HepG2 (cell line): ENCODE measurements around the gene TEX26. TPM values are rescaled to one million over a fixed set of nuclear protein-coding genes. Genes with fewer than 3 reads are reported as not detected.

Source experiments
- ATAC-seq: fragments of 200-7000 bp; cut with Tn5 transposase; 3 replicates; pipeline ENCODE4 v1.9.1; 2020; ENCODE audit warnings: mild to moderate bottlenecking, moderate library complexity
- BruUV-seq: library from RNA; stranded (reverse); fragments of 400-500 nt; replicated peaks from 2 replicates; lab custom pipeline; 2021; lab: Mats Ljungman, UMichigan
- CTCF ChIA-PET: fragments of 300-600 bp; formaldehyde crosslinking; extraction: SDS; loops from one replicate; lab custom pipeline; 2021; ENCODE audit warnings: low total read pairs, inconsistent platforms, low intra/inter-chr PET ratio; lab: Yijun Ruan, JAX
- POLR2A ChIA-PET: fragments of 350-600 bp; sonication (Branson Sonifier 250); formaldehyde crosslinking; loops from one replicate; lab custom pipeline; 2020; ENCODE audit warnings: antibody characterized with exemption, inconsistent platforms; lab: Yijun Ruan, JAX
- DNase-seq: peaks from one replicate; pipeline ENCODE4 v3.0.0-alpha.2; 2015; ENCODE audit warnings: low spot score
- FAIRE-seq: peaks from 3 replicates; lab custom pipeline; 2011; peaks lifted over from hg19 to GRCh38; lab: Jason Lieb, UNC
- H2AFZ ChIP-seq: one replicate; pipeline ENCODE4 v1.6.1; 2011; ENCODE audit warnings: low read length, inconsistent platforms
- H3K27ac ChIP-seq: fragments of 300-600 bp; 3 replicates; pipeline ENCODE4 v1.8.0; 2011; ENCODE audit warnings: mixed run types, mild to moderate bottlenecking, mixed read lengths, low read length, inconsistent platforms; ENCODE audit not compliant: insufficient read depth; ENCODE audit errors: extremely low read length
- H3K27me3 ChIP-seq, 2 experiments: fragments of 200-600 bp in 1 of 2; 2 replicates in 1 of 2; 3 replicates in 1 of 2; pipeline versions ENCODE4 v1.6.0 to v1.8.0; 2011; ENCODE audit warnings: low read length in 2 of 2, mild to moderate bottlenecking in 2 of 2, moderate library complexity in 2 of 2, inconsistent platforms in 1 of 2; ENCODE audit not compliant: insufficient read depth in 2 of 2, control insufficient read depth in 1 of 2
- H3K36me3 ChIP-seq, 2 experiments: fragments of 200-600 bp in 1 of 2; replicated peaks in 1 of 2; 2 replicates in 1 of 2; 3 replicates in 1 of 2; pipeline versions ENCODE4 v1.5.1 to v1.8.0; 2011; ENCODE audit warnings: low read length in 2 of 2, inconsistent platforms in 1 of 2; ENCODE audit not compliant: insufficient read depth in 2 of 2, control insufficient read depth in 1 of 2
- H3K4me1 ChIP-seq: 2 replicates; pipeline ENCODE4 v1.5.1; 2012; ENCODE audit warnings: low read length, inconsistent platforms; ENCODE audit not compliant: insufficient read depth
- H3K4me2 ChIP-seq: 2 replicates; pipeline ENCODE4 v1.6.0; 2011; ENCODE audit warnings: low read depth, low read length, inconsistent platforms
- H3K4me3 ChIP-seq, 3 experiments: fragments of 200-600 bp in 1 of 3; sonication (generic), shearing (Covaris generic) in 1 of 3; replicated peaks in 1 of 3; 2 replicates each; pipeline ENCODE4 v1.5.1; 2011 to 2016; ENCODE audit warnings: low read length in 3 of 3, inconsistent platforms in 2 of 3, low read depth in 2 of 3, mild to moderate bottlenecking in 2 of 3, control low read depth in 1 of 3, mixed read lengths in 1 of 3; ENCODE audit not compliant: insufficient read depth in 1 of 3
- H3K79me2 ChIP-seq: one replicate; pipeline ENCODE4 v1.6.1; 2011; ENCODE audit warnings: low read length, inconsistent platforms; ENCODE audit not compliant: insufficient read depth
- H3K9ac ChIP-seq: 2 replicates; pipeline ENCODE4 v1.6.0; 2011; ENCODE audit warnings: mild to moderate bottlenecking, low read depth, low read length, inconsistent platforms; ENCODE audit not compliant: insufficient read depth
- H3K9me3 ChIP-seq: 2 replicates; pipeline ENCODE4 v1.5.1; 2012; ENCODE audit warnings: mild to moderate bottlenecking, low read length
- H4K20me1 ChIP-seq: 2 replicates; pipeline ENCODE4 v1.6.0; 2011; ENCODE audit warnings: inconsistent platforms, mild to moderate bottlenecking, low read length, moderate library complexity; ENCODE audit not compliant: insufficient read depth
- CHCHD3 ChIP-seq: sonication (generic); formaldehyde crosslinking; IDR thresholded peaks from 2 replicates; pipeline ENCODE4 v1.8.0; 2022; ENCODE audit warnings: mild to moderate bottlenecking, missing genetic modification reagents, moderate library complexity
- DNMT3B ChIP-seq: conservative IDR thresholded peaks from 2 replicates; pipeline ENCODE4 v1.6.1; 2016; ENCODE audit warnings: missing biosample characterization, control low read depth
- SMAD1 ChIP-seq: sonication (generic); formaldehyde crosslinking; IDR thresholded peaks from 2 replicates; pipeline ENCODE4 v1.4.0; 2020; ENCODE audit warnings: missing genetic modification reagents, low read depth, mild to moderate bottlenecking, borderline replicate concordance
- XBP1 ChIP-seq: sonication (generic); formaldehyde crosslinking; IDR thresholded peaks from 2 replicates; pipeline ENCODE4 v1.5.0; 2020; ENCODE audit warnings: missing genetic modification reagents
- ZMAT3 ChIP-seq: sonication (generic); formaldehyde crosslinking; conservative IDR thresholded peaks from 2 replicates; pipeline ENCODE4 v1.7.0; 2021; ENCODE audit warnings: missing genetic modification reagents
- ZNF101 ChIP-seq: sonication (generic); formaldehyde crosslinking; IDR thresholded peaks from 2 replicates; pipeline ENCODE4 v1.4.0; 2020; ENCODE audit warnings: mild to moderate bottlenecking, low read depth, missing genetic modification reagents, borderline replicate concordance
- ZNF235 ChIP-seq: sonication (generic); formaldehyde crosslinking; IDR thresholded peaks from 2 replicates; pipeline ENCODE4 v1.8.1; 2023; ENCODE audit warnings: mild to moderate bottlenecking, missing genetic modification reagents, borderline replicate concordance
- ZNF280B ChIP-seq: sonication (generic); formaldehyde crosslinking; IDR thresholded peaks from 2 replicates; pipeline ENCODE4 v1.5.0; 2020; ENCODE audit warnings: missing genetic modification reagents, mild to moderate bottlenecking, borderline replicate concordance
- ZNF775 ChIP-seq: sonication (generic); formaldehyde crosslinking; IDR thresholded peaks from 2 replicates; pipeline ENCODE4 v1.4.0; 2020; ENCODE audit warnings: missing genetic modification reagents, mild to moderate bottlenecking, moderate library complexity, borderline replicate concordance
- WGBS: methylation state at CpG from one replicate; pipeline ENCODE4 v1.1.6; 2017; ENCODE audit warnings: low lambda C conversion rate; 5-methylcytosine and 5-hydroxymethylcytosine counted together
- in situ Hi-C: cut with HindIII; loops from 2 replicates; pipeline ENCODE4 v1.10.0; 2017; ENCODE audit warnings: low pct_unique_long_range_greater_than_20kb; ENCODE audit not compliant: extremely low pct_ligation_motif_present
- intact Hi-C: fragments of 100-400 bp; cut with micrococcal nuclease; formaldehyde crosslinking; loops from one replicate; pipeline ENCODE4 v1.10.0; 2022; ENCODE audit not compliant: unreplicated experiment
- polyA plus RNA-seq, 8 experiments: library from polyadenylated mRNA; depleted of rRNA in 3 of 8; stranded (reverse) in 7 of 8; unstranded in 1 of 8; fragments of >200 nt; fragmentation: Illumina TruSeq in 4 of 8; extraction: Trizol in 4 of 8; gene quantifications; 2 replicates each; pipeline versions ENCODE4 v1.2.1 to v1.2.3, GENCODE V29; 2011 to 2016; ENCODE audit warnings: low read depth in 4 of 8, missing spikeins in 1 of 8, mixed read lengths in 1 of 8; ENCODE audit not compliant: insufficient read depth in 1 of 8
- total RNA-seq, 5 experiments: library from RNA; depleted of rRNA; stranded (reverse); fragments of >200 nt; fragmentation: Illumina TruSeq; extraction: Trizol; gene quantifications; 2 replicates each; pipeline ENCODE4 v1.2.3, GENCODE V29; 2016; ENCODE audit warnings: low read depth in 1 of 5
- TF ChIP-seq, protein P1 (sequence below): fragments of 450-650 bp; IDR thresholded peaks from 2 replicates; pipeline ENCODE4 v1.6.1; 2017
- TF ChIP-seq, protein P2 (sequence below): sonication (generic); formaldehyde crosslinking; IDR thresholded peaks from 2 replicates; pipeline ENCODE4 v1.4.0; 2020; ENCODE audit warnings: missing genetic modification reagents

Gene TEX26
- total and polyA plus RNA-seq, 2 of the 13 experiments (the other 11 are each of a cell fraction or from before 2014, with no cell fraction given), result not detected

DNA sequence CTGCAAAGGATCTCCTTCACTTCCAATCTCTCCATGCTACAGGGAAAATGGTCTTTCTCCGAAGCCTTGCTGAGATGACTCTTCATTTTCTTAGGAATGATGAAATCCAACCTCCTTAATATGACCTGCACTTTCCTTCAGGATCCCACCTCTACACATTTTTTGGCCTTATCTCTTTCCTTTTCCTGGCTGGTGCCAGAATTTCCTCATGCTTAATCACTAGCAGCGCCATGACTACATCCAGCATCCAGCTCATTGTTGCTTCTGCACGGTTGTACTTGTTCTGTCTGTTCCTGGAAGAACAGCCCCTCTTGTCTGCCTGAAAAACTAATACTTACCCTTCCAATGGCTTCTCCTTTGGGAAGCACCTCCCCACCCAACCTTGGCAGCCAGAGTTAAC, 68.4 kb downstream of the TEX26 start:
- DNase-seq (no peak), FAIRE-seq (no peak), ATAC-seq (no peak)
- intact Hi-C loops (no loop called here), in situ Hi-C loops (no loop called here)
- H3K27ac ChIP-seq, result no peak overlapping the region
- no peaks in the 10 kb centered on the region; a peak in 1 of 5 replicates for H3K27me3 ChIP-seq
- H3K4me1 ChIP-seq, result 0 out of 2 replicates have a peak, but pooled peaks cover 7% of the 10 kb centered on the region
- no peak overlapping the region for H3K4me3 ChIP-seq
- no TSS peak for BruUV-seq
- ChIA-PET CTCF (no interaction called here), POLR2A (no interaction called here)
- no peak overlapping the region for H2AFZ ChIP-seq
- no peaks in the 10 kb centered on the region for H4K20me1 ChIP-seq
- H3K9me3 ChIP-seq, result no peaks in the 10 kb centered on the region
- no peak overlapping the region for H3K9ac ChIP-seq
- no peak for TF ChIP-seq ZNF101 (CRISPR knock-in tag)
- TF ChIP-seq, protein P1, sequence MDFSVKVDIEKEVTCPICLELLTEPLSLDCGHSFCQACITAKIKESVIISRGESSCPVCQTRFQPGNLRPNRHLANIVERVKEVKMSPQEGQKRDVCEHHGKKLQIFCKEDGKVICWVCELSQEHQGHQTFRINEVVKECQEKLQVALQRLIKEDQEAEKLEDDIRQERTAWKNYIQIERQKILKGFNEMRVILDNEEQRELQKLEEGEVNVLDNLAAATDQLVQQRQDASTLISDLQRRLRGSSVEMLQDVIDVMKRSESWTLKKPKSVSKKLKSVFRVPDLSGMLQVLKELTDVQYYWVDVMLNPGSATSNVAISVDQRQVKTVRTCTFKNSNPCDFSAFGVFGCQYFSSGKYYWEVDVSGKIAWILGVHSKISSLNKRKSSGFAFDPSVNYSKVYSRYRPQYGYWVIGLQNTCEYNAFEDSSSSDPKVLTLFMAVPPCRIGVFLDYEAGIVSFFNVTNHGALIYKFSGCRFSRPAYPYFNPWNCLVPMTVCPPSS, result no peak
- no peak for TF ChIP-seq DNMT3B (CRISPR knock-in tag)
- no peak for TF ChIP-seq ZNF775
- no peak for TF ChIP-seq ZMAT3 (CRISPR knock-in tag)
- no peak for TF ChIP-seq ZNF280B
- TF ChIP-seq SMAD1 (CRISPR knock-in tag), result no peak
- no peak for TF ChIP-seq ZNF235
- TF ChIP-seq CHCHD3, result no peak
- TF ChIP-seq XBP1 (CRISPR knock-in tag), result no peak
- TF ChIP-seq, protein P2, sequence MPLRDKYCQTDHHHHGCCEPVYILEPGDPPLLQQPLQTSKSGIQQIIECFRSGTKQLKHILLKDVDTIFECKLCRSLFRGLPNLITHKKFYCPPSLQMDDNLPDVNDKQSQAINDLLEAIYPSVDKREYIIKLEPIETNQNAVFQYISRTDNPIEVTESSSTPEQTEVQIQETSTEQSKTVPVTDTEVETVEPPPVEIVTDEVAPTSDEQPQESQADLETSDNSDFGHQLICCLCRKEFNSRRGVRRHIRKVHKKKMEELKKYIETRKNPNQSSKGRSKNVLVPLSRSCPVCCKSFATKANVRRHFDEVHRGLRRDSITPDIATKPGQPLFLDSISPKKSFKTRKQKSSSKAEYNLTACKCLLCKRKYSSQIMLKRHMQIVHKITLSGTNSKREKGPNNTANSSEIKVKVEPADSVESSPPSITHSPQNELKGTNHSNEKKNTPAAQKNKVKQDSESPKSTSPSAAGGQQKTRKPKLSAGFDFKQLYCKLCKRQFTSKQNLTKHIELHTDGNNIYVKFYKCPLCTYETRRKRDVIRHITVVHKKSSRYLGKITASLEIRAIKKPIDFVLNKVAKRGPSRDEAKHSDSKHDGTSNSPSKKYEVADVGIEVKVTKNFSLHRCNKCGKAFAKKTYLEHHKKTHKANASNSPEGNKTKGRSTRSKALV (CRISPR knock-in tag), result no peak
- 25% methylated on average over 3 of the region's 3 CpGs for WGBS
- H3K79me2 ChIP-seq, result no peaks in the 10 kb centered on the region
- no peak overlapping the region for H3K4me2 ChIP-seq
- H3K36me3 ChIP-seq, result no peaks in the 10 kb centered on the region
